ENCODE measurements around the gene PAAF1.
"Not testable (repeated sequence)": the region's sequence is repeated elsewhere in the genome, so short reads cannot be mapped to it uniquely, and the experiment has no call there.

Gene PAAF1

DNA sequence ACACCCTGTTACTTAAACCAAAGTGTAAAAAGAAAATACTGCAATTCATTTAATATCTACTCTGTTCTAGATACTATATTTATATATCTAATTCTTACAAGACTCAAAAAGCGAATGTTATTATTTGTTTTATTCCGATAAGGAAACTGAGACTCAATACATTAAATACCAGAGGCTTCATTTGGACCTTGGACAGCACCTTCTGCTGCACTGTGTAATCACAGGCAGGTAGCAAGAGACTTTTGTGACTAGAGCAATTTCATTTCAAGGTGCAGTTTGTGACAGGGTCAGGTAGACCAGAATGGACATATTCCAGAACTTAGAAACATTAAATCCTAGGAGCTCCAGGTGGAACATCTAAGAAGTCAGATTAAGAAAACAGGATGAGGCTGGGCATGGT, 52.6 kb downstream of the PAAF1 start:
- no peak overlapping the region for H3K27ac ChIP-seq
- H3K27me3 ChIP-seq (replicated peaks) = no peaks in the 10 kb centered on the region
- H3K4me3 ChIP-seq (ENCODE audit: low read depth, low read length) = no peak overlapping the region
- DNase-seq = no peak
- H3K36me3 ChIP-seq (replicated peaks) = peaks cover 12% of the 10 kb centered on the region
- TF ChIP-seq, protein P1, sequence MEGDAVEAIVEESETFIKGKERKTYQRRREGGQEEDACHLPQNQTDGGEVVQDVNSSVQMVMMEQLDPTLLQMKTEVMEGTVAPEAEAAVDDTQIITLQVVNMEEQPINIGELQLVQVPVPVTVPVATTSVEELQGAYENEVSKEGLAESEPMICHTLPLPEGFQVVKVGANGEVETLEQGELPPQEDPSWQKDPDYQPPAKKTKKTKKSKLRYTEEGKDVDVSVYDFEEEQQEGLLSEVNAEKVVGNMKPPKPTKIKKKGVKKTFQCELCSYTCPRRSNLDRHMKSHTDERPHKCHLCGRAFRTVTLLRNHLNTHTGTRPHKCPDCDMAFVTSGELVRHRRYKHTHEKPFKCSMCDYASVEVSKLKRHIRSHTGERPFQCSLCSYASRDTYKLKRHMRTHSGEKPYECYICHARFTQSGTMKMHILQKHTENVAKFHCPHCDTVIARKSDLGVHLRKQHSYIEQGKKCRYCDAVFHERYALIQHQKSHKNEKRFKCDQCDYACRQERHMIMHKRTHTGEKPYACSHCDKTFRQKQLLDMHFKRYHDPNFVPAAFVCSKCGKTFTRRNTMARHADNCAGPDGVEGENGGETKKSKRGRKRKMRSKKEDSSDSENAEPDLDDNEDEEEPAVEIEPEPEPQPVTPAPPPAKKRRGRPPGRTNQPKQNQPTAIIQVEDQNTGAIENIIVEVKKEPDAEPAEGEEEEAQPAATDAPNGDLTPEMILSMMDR (IDR thresholded peaks at IDR 0.05; ENCODE audit: low read depth, low read length, missing control alignments) = no peak
- in situ Hi-C loops (cut with HindIII; ENCODE audit: low pct_ligation_motif_present, low sequenced_read_pairs) = no loop called here

DNA sequence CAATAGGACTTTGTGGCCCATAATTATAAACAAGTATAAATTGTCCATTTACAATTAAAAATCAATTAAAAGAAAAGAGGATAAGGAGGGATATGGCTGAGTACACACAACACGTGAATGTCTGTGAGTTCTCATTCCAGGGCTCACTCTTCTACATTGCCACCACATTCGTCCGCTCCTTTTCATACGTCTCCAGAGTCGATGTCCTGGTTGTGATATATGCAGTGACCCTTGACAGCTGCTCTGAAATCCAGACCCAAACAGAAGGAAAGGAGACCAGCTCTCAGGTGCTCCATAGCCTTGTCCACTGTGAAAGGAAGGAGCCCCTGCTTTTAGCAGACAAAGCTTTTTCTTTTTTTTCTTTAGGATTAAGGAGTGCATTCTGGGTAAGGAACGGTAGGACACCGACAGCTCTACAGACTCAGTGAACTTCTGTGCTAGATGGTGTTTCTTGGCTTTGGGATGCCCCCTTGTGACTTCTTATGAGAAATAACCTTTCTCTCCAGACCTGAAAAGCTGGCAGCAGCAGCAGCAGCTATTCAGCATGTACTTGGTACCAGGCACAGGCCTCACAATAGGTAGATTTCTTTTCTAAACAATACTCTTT, 54.3 kb downstream of the PAAF1 start:
- Histone ChIP-seq H3K27ac (no peak overlapping the region), H3K27me3 (replicated peaks) (no peaks in the 10 kb centered on the region), H3K36me3 (replicated peaks) (peaks cover 12% of the 10 kb centered on the region), H3K4me3 (ENCODE audit: low read depth, low read length) (no peak overlapping the region)
- in situ Hi-C loops (cut with HindIII; ENCODE audit: low pct_ligation_motif_present, low sequenced_read_pairs) = no loop called here
- peak; percentile 80 for DNase-seq
- TF ChIP-seq, protein P1 (IDR thresholded peaks at IDR 0.05; ENCODE audit: low read depth, low read length, missing control alignments) = peak; percentile 67

DNA sequence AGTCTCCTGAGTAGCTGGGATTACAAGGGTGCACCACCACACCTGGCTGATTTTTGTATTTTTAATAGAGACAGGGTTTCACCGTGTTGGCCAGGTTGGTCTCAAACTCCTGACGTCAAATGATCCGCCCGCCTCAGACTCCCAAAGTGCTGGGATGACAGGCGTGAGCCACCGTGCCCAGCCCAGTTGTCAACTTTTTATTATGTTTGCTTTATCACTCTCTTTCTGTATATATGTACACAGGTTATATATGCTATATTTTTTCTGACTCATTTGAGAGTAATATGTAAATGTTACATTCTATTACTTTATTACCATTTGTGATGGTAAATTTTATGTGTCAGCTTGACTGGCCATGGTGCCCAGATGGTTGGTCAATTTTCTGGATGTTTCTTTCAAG, 55.2 kb downstream of the PAAF1 start:
- in situ Hi-C loops (cut with HindIII; ENCODE audit: low pct_ligation_motif_present, low sequenced_read_pairs) = no loop called here
- H3K36me3 ChIP-seq (replicated peaks) = peaks cover 10% of the 10 kb centered on the region
- TF ChIP-seq, protein P1 (IDR thresholded peaks at IDR 0.05; ENCODE audit: low read depth, low read length, missing control alignments) = no peak
- no peak overlapping the region for H3K4me3 ChIP-seq (ENCODE audit: low read depth, low read length)
- no peak for DNase-seq
- H3K27me3 ChIP-seq (replicated peaks) = no peaks in the 10 kb centered on the region
- H3K27ac ChIP-seq = no peak overlapping the region

DNA sequence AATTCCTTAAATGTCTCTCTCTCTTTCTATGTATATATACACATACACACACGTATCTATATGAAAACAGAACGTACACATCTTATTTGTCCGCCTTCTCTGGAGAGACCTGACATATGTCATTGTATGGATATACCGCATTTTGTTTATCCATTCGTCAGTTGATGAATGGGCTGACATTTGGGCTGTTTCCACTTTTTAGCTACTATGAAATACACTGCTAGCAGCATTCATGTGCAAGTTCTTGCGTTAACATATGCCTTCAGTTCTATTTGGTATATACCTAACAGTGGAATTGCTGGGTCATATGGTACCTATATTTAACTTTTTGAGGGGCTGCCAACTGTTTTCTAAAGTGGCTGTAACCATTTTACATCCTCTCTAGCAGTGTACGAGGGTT, 56.0 kb downstream of the PAAF1 start:
- TF ChIP-seq, protein P1 (IDR thresholded peaks at IDR 0.05; ENCODE audit: low read depth, low read length, missing control alignments) = no peak
- no peak overlapping the region for H3K4me3 ChIP-seq (ENCODE audit: low read depth, low read length)
- H3K36me3 ChIP-seq (replicated peaks) = peaks cover 2% of the 10 kb centered on the region
- H3K27me3 ChIP-seq (replicated peaks) = no peaks in the 10 kb centered on the region
- no peak overlapping the region for H3K27ac ChIP-seq
- no peak for DNase-seq
- in situ Hi-C loops (cut with HindIII; ENCODE audit: low pct_ligation_motif_present, low sequenced_read_pairs) = no loop called here

DNA sequence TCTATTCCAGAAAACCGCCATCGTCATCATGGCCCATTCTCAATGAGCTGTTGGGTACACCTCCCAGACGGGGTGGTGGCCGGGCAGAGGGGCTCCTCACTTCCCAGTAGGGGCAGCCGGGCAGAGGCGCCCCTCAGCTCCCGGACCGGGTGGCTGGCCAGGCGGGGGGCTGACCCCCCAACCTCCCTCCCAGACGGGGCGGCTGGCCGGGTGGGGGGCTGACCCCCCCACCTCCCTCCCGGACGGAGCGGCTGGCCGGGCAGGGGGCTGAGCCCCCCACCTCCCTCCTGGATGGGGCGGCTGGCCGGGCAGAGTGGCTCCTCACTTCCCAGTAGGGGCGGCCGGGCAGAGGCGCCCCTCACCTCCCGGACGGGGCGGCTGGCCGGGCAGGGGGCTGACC, 59.2 kb downstream of the PAAF1 start:
- not testable (repeated sequence) for H3K4me3 ChIP-seq (ENCODE audit: low read depth, low read length); H3K27me3 ChIP-seq (replicated peaks); DNase-seq

DNA sequence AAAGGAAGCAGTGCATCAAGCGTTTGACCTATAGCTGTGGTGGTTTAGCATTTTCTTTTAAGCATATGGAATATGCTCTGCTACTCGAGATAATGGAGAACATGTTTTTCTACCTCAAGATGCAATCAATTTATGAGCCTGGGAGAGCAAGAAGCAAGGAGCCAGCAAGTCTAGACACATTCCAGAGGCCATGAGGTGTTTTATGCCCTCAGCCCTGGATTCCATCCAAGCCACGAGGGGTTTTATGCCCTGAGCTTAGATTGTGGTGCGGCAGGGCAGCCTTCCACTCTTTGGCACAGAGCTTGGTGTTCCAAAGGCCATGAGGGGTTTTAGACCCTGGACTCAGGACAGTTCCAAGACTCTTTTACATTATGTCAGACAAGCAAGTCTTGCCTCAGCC, 62.3 kb downstream of the PAAF1 start:
- Histone ChIP-seq H3K4me3 (ENCODE audit: low read depth, low read length) (no peak overlapping the region), H3K36me3 (replicated peaks) (no peaks in the 10 kb centered on the region), H3K27ac (no peak overlapping the region), H3K27me3 (replicated peaks) (no peaks in the 10 kb centered on the region)
- TF ChIP-seq, protein P1 (IDR thresholded peaks at IDR 0.05; ENCODE audit: low read depth, low read length, missing control alignments) = no peak
- no peak for DNase-seq
- in situ Hi-C loops (cut with HindIII; ENCODE audit: low pct_ligation_motif_present, low sequenced_read_pairs) = no loop called here

More for the DNA sequence above, 59.2 kb downstream of the PAAF1 start:
- H3K27ac ChIP-seq; H3K36me3 ChIP-seq (replicated peaks); in situ Hi-C loops (cut with HindIII; ENCODE audit: low pct_ligation_motif_present, low sequenced_read_pairs): not testable (repeated sequence)

All from brain microvascular endothelial cell (primary cell).